Chondrocyte (in vitro differentiated cells): ENCODE results near the gene MACROD2. TPM values are rescaled to one million over a fixed set of nuclear protein-coding genes. Genes with fewer than 3 reads are reported as not detected.

Experiments used
- DNase-seq: peaks from one replicate; pipeline ENCODE4 v3.0.0; 2021; ENCODE audit warnings: mixed read lengths, low spot score
- H3K27ac Mint-ChIP-seq: one replicate; pipeline ENCODE4 v1.8.0; 2021; ENCODE audit warnings: mild to moderate bottlenecking, moderate library complexity, mixed read lengths; ENCODE audit not compliant: unreplicated experiment
- H3K27me3 Mint-ChIP-seq: 2 replicates; pipeline ENCODE4 v1.8.0; 2021; ENCODE audit warnings: low read depth, mixed read lengths
- H3K36me3 Mint-ChIP-seq: 2 replicates; pipeline ENCODE4 v1.8.0; 2021; ENCODE audit warnings: low read depth, mixed read lengths
- H3K4me1 Mint-ChIP-seq: 2 replicates; pipeline ENCODE4 v1.8.0; 2021; ENCODE audit warnings: low read depth, mild to moderate bottlenecking, mixed read lengths
- H3K4me3 Mint-ChIP-seq: one replicate; pipeline ENCODE4 v1.8.0; 2021; ENCODE audit warnings: mild to moderate bottlenecking, moderate library complexity, mixed read lengths; ENCODE audit not compliant: unreplicated experiment
- H3K9me3 Mint-ChIP-seq: 2 replicates; pipeline ENCODE4 v1.8.0; 2021; ENCODE audit warnings: low read depth, mixed read lengths
- CTCF ChIP-seq: fragments of 200-600 bp; sonication (generic); IDR thresholded peaks from 2 replicates; pipeline ENCODE4 v1.5.0; 2021; ENCODE audit warnings: antibody characterized with exemption, mild to moderate bottlenecking, moderate library complexity
- total RNA-seq: library from RNA; stranded (reverse); gene quantifications from 3 replicates; pipeline ENCODE4 v1.2.1, GENCODE V29; 2021

MACROD2 gene
- total RNA-seq, 1 donor from 2014 or later: 3.2 TPM

DNA sequence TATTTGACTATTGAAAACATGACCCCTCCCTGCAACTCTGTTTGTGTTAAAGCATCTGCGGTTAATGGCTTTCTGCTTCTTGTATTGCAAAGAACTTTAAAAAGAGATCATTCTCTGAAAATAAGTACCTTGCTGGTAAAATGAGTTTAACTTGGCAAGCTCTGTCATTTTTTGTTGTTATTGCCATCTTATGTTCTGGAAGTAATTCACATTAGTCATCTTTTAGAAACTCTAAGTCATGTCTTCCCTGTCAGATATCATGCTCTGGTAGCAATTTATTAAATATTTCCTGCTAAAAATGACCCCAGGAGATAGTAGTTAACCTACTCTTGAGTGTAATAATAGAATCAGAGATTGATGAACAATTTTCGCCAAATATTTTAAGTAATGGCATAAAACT lies 1687.4 kb downstream of the MACROD2 start:
- Mint-ChIP-seq H3K4me3 (no peak overlapping the region), H3K9me3 (peaks cover 2% of the 10 kb centered on the region), H3K27me3 (no peaks in the 10 kb centered on the region), H3K36me3 (no peaks in the 10 kb centered on the region), H3K27ac (no peak overlapping the region), H3K4me1 (peaks cover 18% of the 10 kb centered on the region)
- TF ChIP-seq CTCF: no peak
- DNase-seq: no peak

DNA sequence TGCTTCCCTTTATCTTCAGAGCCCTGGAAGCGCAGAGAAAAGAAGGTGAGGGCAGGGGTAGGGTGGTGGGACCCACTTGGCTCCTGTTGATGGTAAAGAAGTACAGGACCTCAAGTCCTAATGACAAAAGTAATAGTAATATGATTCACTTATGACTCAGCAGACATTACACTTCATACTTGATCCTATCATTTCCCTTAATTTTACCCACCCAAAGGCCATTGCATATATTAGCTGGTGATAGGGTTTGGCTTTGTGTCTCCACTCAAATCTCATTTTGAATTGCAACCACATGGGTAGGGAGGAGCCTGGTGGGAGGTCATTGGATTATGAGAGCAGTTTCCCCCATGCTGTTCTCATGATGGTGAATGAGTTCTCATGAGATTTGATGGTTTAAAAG lies 1697.3 kb downstream of the MACROD2 start:
- no peak overlapping the region for H3K4me3 Mint-ChIP-seq
- no peak for DNase-seq
- TF ChIP-seq CTCF: no peak
- no peak overlapping the region for H3K27ac Mint-ChIP-seq
- H3K36me3 Mint-ChIP-seq: peaks cover 5% of the 10 kb centered on the region
- no peaks in the 10 kb centered on the region for H3K4me1 Mint-ChIP-seq
- peaks cover 28% of the 10 kb centered on the region for H3K9me3 Mint-ChIP-seq
- no peaks in the 10 kb centered on the region for H3K27me3 Mint-ChIP-seq

DNA sequence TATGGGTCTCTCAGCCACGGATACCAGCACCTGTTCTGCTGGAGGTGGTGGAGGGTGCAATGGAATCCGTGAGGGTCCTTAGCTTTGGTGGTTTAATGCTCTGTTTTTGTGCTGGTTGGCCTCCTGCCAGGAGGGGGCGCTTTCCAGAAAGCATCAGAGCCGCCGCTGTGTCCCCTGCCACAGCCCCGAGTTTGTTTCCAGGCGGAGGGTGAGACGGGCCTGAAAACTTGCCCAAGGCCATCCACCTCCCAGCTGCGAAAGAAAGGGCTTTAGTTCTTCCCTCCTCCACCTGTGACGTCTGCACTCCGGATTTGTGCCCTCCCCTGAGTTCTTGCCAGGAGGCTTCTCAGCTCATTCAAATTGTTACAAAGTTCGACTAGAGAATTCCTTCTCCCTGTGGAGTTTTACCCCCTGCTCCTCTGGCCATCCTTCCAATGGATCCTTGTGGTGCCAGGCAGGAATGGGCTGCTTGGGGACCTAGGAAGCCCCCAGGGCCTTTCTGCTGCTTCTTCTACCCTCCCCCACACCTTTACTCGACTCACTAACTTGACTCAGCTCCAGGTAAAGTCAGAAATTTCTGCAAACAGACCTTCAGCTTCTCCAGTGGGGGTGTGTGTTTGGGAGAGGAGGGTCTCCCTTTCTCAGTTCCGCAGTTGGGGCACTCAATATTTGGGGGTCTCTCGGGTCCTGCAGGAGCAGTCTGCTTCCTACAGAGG lies 1704.3 kb downstream of the MACROD2 start:
- DNase-seq: no peak
- Mint-ChIP-seq H3K27ac (no peak overlapping the region), H3K4me1 (peaks cover 19% of the 10 kb centered on the region), H3K27me3 (no peaks in the 10 kb centered on the region), H3K4me3 (no peak overlapping the region), H3K9me3 (peaks cover 22% of the 10 kb centered on the region), H3K36me3 (peaks cover 5% of the 10 kb centered on the region)
- peak; percentile 22 for TF ChIP-seq CTCF

DNA sequence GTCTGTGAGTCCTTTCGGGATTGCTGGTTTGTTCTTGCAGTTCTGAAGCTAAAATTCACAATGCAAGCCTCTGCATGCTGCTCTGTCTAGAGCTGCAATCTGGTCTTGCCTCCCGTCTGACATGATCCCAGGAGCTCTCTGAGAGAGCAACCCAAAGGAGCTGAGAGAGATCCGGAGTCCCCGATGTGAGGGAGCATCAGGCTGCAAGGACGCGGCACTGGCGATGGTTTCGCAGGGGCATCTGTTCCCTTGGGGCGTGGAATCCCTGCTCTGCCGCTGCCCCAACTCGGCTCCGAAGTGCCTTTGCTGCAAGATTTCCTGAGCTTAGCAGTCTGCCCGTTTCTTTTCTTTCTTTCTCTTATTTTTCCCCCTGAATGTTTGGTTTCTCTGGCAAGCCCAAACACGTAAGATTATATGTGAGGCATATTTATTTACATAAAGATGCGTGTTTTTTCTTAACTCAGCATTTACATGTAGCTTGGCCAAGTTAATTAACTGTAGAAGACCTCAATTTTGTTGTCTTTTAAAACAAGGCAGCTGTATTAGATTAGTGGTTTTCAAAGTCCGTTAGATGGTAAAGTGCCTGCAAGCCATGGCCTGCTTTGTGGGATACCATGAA lies 1704.9 kb downstream of the MACROD2 start:
- Mint-ChIP-seq H3K4me1 (peaks cover 19% of the 10 kb centered on the region), H3K27me3 (no peaks in the 10 kb centered on the region), H3K4me3 (no peak overlapping the region), H3K9me3 (peaks cover 19% of the 10 kb centered on the region), H3K27ac (no peak overlapping the region), H3K36me3 (peaks cover 5% of the 10 kb centered on the region)
- no peak for DNase-seq
- no peak for TF ChIP-seq CTCF

DNA sequence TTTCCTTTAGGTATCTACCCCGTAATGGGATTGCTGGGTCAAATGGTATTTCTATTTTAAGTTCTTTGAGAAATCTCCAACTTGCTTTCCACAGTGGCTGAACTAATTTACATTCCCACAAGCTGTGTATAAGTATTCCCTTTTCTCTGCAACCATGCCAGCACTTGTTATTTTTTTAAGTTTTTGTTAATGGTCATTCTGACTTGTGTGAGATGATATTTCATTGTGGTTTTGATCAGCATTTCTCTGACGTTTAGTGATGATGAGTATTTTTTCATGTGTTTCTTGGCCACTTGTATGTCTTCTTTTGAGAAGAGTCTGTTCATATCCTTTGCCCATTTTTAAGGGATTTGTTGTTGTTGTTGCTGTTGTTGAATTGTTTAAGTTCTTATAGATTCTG lies 1706.8 kb downstream of the MACROD2 start:
- peaks cover 19% of the 10 kb centered on the region for H3K4me1 Mint-ChIP-seq
- peaks cover 4% of the 10 kb centered on the region for H3K9me3 Mint-ChIP-seq
- DNase-seq: no peak
- H3K27me3 Mint-ChIP-seq: no peaks in the 10 kb centered on the region
- no peaks in the 10 kb centered on the region for H3K36me3 Mint-ChIP-seq
- no peak overlapping the region for H3K4me3 Mint-ChIP-seq
- no peak for TF ChIP-seq CTCF
- H3K27ac Mint-ChIP-seq: peak overlapping the region; percentile 13
